Hepatocyte (in vitro differentiated cells): Measurements from ENCODE around the gene KIF26B.

Experiments used
- CTCF ChIP-seq: fragments of 200-600 bp; sonication (generic); IDR thresholded peaks from 2 replicates; pipeline ENCODE4 v1.5.1; 2016; ENCODE audit warnings: antibody characterized with exemption, mild to moderate bottlenecking; ENCODE audit not compliant: poor library complexity
- EZH2 ChIP-seq: fragments of 200-600 bp; sonication (generic); IDR thresholded peaks from 2 replicates; pipeline ENCODE4 v1.6.1; 2016; ENCODE audit warnings: antibody characterized with exemption, mild to moderate bottlenecking, borderline replicate concordance
- EZH2phosphoT487 ChIP-seq: fragments of 200-600 bp; sonication (generic); IDR thresholded peaks from one replicate; pipeline ENCODE4 v1.6.1; 2018; ENCODE audit warnings: antibody characterized with exemption, mild to moderate bottlenecking, low read depth, moderate library complexity; ENCODE audit not compliant: unreplicated experiment, severe bottlenecking

DNA sequence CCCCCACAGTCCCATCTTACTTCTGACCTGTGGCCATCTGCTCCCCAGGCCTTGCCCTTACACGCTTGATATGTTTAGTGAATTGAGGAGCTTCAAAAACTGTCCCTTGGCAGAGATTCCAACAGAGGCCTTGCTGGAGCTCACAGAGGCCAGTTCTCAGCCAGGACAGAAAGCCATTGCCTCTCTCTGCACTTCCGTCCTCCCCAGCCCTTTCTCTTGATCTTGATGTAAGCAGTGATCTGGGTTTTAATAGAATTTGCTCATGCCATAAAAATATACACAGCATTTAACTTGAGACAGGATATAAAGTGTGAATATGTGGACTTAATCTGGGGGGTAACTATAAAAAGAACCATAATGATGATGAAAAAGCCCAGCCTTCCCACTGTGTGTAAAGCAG, 453.5 kb downstream of the KIF26B start:
- no peak for TF ChIP-seq CTCF
- TF ChIP-seq EZH2: no peak
- no peak for TF ChIP-seq EZH2phosphoT487
